ENCODE data around the gene ZNF200.

The ZNF200 gene

GRCh38 chr16:3256146-3256865 is 21.3 kb upstream of the ZNF200 start, which contains the start of gene MEFV:
TSS of gene MEFV (minus strand) at chr16:3256633. CDS start at chr16:3256587, 46 bp downstream.
- no peak for DNase-seq
- in situ Hi-C loops (cut with HindIII; ENCODE audit: low pct_ligation_motif_present, low pct_unique_long_range_greater_than_20kb, low sequenced_read_pairs): no loop called here

- no peak for DNase-seq
- in situ Hi-C loops (cut with HindIII; ENCODE audit: low pct_ligation_motif_present, low pct_unique_long_range_greater_than_20kb, low sequenced_read_pairs): no loop called here
These were observed 19.4 kb upstream of the ZNF200 start for GRCh38 chr16:3254309-3254708.

- in situ Hi-C loops (cut with HindIII; ENCODE audit: low pct_ligation_motif_present, low pct_unique_long_range_greater_than_20kb, low sequenced_read_pairs): no loop called here
- DNase-seq: no peak
These were observed 18.0 kb upstream of the ZNF200 start for GRCh38 chr16:3252967-3253366.

GRCh38 chr16:3249451-3249850 is 14.5 kb upstream of the ZNF200 start:
- in situ Hi-C loops (cut with HindIII; ENCODE audit: low pct_ligation_motif_present, low pct_unique_long_range_greater_than_20kb, low sequenced_read_pairs): no loop called here

GRCh38 chr16:3249020-3249419 is 14.1 kb upstream of the ZNF200 start:
- in situ Hi-C loops (cut with HindIII; ENCODE audit: low pct_ligation_motif_present, low pct_unique_long_range_greater_than_20kb, low sequenced_read_pairs): no loop called here
- DNase-seq: no peak

More at GRCh38 chr16:3249451-3249850, 14.5 kb upstream of the ZNF200 start:
- no peak for DNase-seq

GRCh38 chr16:3248596-3248995 is 13.6 kb upstream of the ZNF200 start:
- in situ Hi-C loops (cut with HindIII; ENCODE audit: low pct_ligation_motif_present, low pct_unique_long_range_greater_than_20kb, low sequenced_read_pairs): no loop called here
- no peak for DNase-seq

GRCh38 chr16:3246876-3247275 is 11.9 kb upstream of the ZNF200 start:
- no peak for DNase-seq
- in situ Hi-C loops (cut with HindIII; ENCODE audit: low pct_ligation_motif_present, low pct_unique_long_range_greater_than_20kb, low sequenced_read_pairs): no loop called here

GRCh38 chr16:3246002-3246401 is 11.0 kb upstream of the ZNF200 start:
- in situ Hi-C loops (cut with HindIII; ENCODE audit: low pct_ligation_motif_present, low pct_unique_long_range_greater_than_20kb, low sequenced_read_pairs): no loop called here
- no peak for DNase-seq

- in situ Hi-C loops (cut with HindIII; ENCODE audit: low pct_ligation_motif_present, low pct_unique_long_range_greater_than_20kb, low sequenced_read_pairs): no loop called here
- DNase-seq: no peak
These were observed 8.9 kb upstream of the ZNF200 start for GRCh38 chr16:3243882-3244281.

GRCh38 chr16:3242709-3243108 is 7.8 kb upstream of the ZNF200 start:
- DNase-seq: no peak
- in situ Hi-C loops (cut with HindIII; ENCODE audit: low pct_ligation_motif_present, low pct_unique_long_range_greater_than_20kb, low sequenced_read_pairs): no loop called here

- DNase-seq: no peak
- in situ Hi-C loops (cut with HindIII; ENCODE audit: low pct_ligation_motif_present, low pct_unique_long_range_greater_than_20kb, low sequenced_read_pairs): no loop called here
These were observed 6.8 kb upstream of the ZNF200 start for GRCh38 chr16:3241761-3242160.

GRCh38 chr16:3235856-3236669 is 1.1 kb upstream of the ZNF200 start:
- in situ Hi-C loops (cut with HindIII; ENCODE audit: low pct_ligation_motif_present, low pct_unique_long_range_greater_than_20kb, low sequenced_read_pairs): no loop called here
- DNase-seq: no peak

GRCh38 chr16:3234543-3234856 is 458 bp downstream of the ZNF200 start:
- DNase-seq: no peak
- in situ Hi-C loops (cut with HindIII; ENCODE audit: low pct_ligation_motif_present, low pct_unique_long_range_greater_than_20kb, low sequenced_read_pairs): no loop called here

- peak; percentile 24 for DNase-seq
- in situ Hi-C loops (cut with HindIII; ENCODE audit: low pct_ligation_motif_present, low pct_unique_long_range_greater_than_20kb, low sequenced_read_pairs): no loop called here
These were observed 10.9 kb downstream of the ZNF200 start for GRCh38 chr16:3223913-3224515.

- no peak for DNase-seq
- in situ Hi-C loops (cut with HindIII; ENCODE audit: low pct_ligation_motif_present, low pct_unique_long_range_greater_than_20kb, low sequenced_read_pairs): no loop called here
These were observed 14.1 kb downstream of the ZNF200 start for GRCh38 chr16:3220839-3221238.

- no peak for DNase-seq
- in situ Hi-C loops (cut with HindIII; ENCODE audit: low pct_ligation_motif_present, low pct_unique_long_range_greater_than_20kb, low sequenced_read_pairs): no loop called here
These were observed 18.7 kb downstream of the ZNF200 start for GRCh38 chr16:3216263-3216640.

GRCh38 chr16:3215601-3216262 is 19.2 kb downstream of the ZNF200 start:
- in situ Hi-C loops (cut with HindIII; ENCODE audit: low pct_ligation_motif_present, low pct_unique_long_range_greater_than_20kb, low sequenced_read_pairs): no loop called here

GRCh38 chr16:3214904-3215600 is 19.9 kb downstream of the ZNF200 start:
- in situ Hi-C loops (cut with HindIII; ENCODE audit: low pct_ligation_motif_present, low pct_unique_long_range_greater_than_20kb, low sequenced_read_pairs): no loop called here
- DNase-seq: no peak

More at GRCh38 chr16:3215601-3216262, 19.2 kb downstream of the ZNF200 start:
- no peak for DNase-seq

- in situ Hi-C loops (cut with HindIII; ENCODE audit: low pct_ligation_motif_present, low pct_unique_long_range_greater_than_20kb, low sequenced_read_pairs): no loop called here
- no peak for DNase-seq
These were observed 22.4 kb downstream of the ZNF200 start for GRCh38 chr16:3212567-3212966.
